Muscle of leg (tissue), 11 donors: ENCODE data around the gene TLR8. TPM values are rescaled to one million over a fixed set of nuclear protein-coding genes. Genes with fewer than 3 reads are reported as not detected.
"Not testable (repeated sequence)": the region's sequence is repeated elsewhere in the genome, so short reads cannot be mapped to it uniquely, and the experiment has no call there.

Experiments used
- DNase-seq: peaks from one replicate; pipeline ENCODE4 v3.0.0; 2013
- H3K27ac ChIP-seq: one replicate; pipeline ENCODE4 v1.5.1; 2013; ENCODE audit warnings: mild to moderate bottlenecking, low read length, control low read depth
- H3K27me3 ChIP-seq: one replicate; pipeline ENCODE4 v1.6.1; 2013; ENCODE audit warnings: low read length; ENCODE audit not compliant: control insufficient read depth, insufficient read depth
- H3K36me3 ChIP-seq: one replicate; pipeline ENCODE4 v1.6.1; 2013; ENCODE audit warnings: low read length; ENCODE audit not compliant: control insufficient read depth, insufficient read depth
- H3K4me1 ChIP-seq: one replicate; pipeline ENCODE4 v1.6.1; 2013; ENCODE audit warnings: low read length; ENCODE audit not compliant: control insufficient read depth, insufficient read depth
- H3K4me3 ChIP-seq: one replicate; pipeline ENCODE4 v1.5.1; 2013; ENCODE audit warnings: low read length, control low read depth
- H3K9me3 ChIP-seq: replicated peaks from 2 replicates; pipeline ENCODE4 v1.6.1; 2013; ENCODE audit warnings: low read depth, low read length; ENCODE audit not compliant: control insufficient read depth
- WGBS: methylation state at CpG from one replicate; pipeline ENCODE4 v1.1.5; 2013; ENCODE audit warnings: missing lambda C conversion rate; ENCODE audit not compliant: insufficient coverage; 5-methylcytosine and 5-hydroxymethylcytosine counted together
- polyA plus RNA-seq, 8 donors: library from polyadenylated mRNA; unstranded; fragments of 120-200 nt; gene quantifications; one replicate each; pipeline versions ENCODE4 v1.2.1 to v1.2.3, GENCODE V29; 2013; ENCODE audit warnings: inconsistent platforms in 1 of 8, low replicate concordance in 1 of 8; ENCODE audit not compliant: insufficient read length in 8 of 8, insufficient read depth in 1 of 8
- total RNA-seq: library from RNA; stranded (reverse); fragments of 120-200 nt; gene quantifications from one replicate; pipeline ENCODE4 v1.2.4, GENCODE V29; 2013

Gene TLR8
- total and polyA plus RNA-seq, 9 donors = 0.16 to 0.61 (median 0.44) TPM

GRCh38 chrX:12940471-12940870 lies 34.1 kb downstream of the TLR8 start:
- not testable (repeated sequence) for H3K36me3 ChIP-seq, H3K4me1 ChIP-seq, H3K4me3 ChIP-seq, H3K9me3 ChIP-seq, H3K27ac ChIP-seq, DNase-seq, H3K27me3 ChIP-seq
- whole genome bisulfite sequencing = 81% methylated on average over 7 of the region's 9 CpGs

GRCh38 chrX:12943592-12943991 lies 37.2 kb downstream of the TLR8 start:
- not testable (repeated sequence) for H3K4me3 ChIP-seq, DNase-seq, H3K36me3 ChIP-seq, H3K27ac ChIP-seq, H3K9me3 ChIP-seq, H3K4me1 ChIP-seq
- 83% methylated on average over 3 of the region's 6 CpGs for WGBS
- H3K27me3 ChIP-seq = peaks cover 13% of the 10 kb centered on the region

GRCh38 chrX:12944452-12944851 lies 38.0 kb downstream of the TLR8 start:
- H3K9me3 ChIP-seq, H3K4me1 ChIP-seq, H3K36me3 ChIP-seq, DNase-seq, H3K27ac ChIP-seq, H3K4me3 ChIP-seq: not testable (repeated sequence)
- peaks cover 15% of the 10 kb centered on the region for H3K27me3 ChIP-seq
- WGBS = 83% methylated on average over 1 of the region's 4 CpGs

GRCh38 chrX:12945494-12945893 lies 39.1 kb downstream of the TLR8 start:
- Histone ChIP-seq H3K9me3 (no peaks in the 10 kb centered on the region), H3K4me3 (no peak overlapping the region), H3K27me3 (peaks cover 21% of the 10 kb centered on the region), H3K36me3 (no peaks in the 10 kb centered on the region), H3K4me1 (peaks cover 17% of the 10 kb centered on the region), H3K27ac (no peak overlapping the region)
- WGBS = 100% methylated on average over 1 of the region's 4 CpGs
- no peak for DNase-seq

DNA sequence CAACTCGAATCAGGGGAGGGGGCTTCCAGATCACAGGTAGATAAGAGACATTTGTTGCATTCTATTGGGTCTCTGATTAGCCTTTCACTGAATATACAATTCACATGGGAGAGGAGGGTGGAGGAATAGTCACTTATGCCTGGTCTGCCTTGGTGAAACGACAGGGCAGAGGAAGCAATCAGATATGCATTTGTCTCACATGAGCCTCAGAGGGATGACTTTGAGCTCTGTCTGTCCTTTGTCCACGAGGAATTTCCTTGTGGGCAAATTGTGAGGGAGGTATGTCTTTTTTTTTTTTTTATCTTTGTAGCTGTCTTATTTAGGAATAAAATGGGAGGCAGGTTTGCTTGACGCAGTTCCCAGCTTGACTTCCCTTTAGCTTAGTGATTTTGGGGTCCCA lies 40.0 kb downstream of the TLR8 start:
- DNase-seq = no peak
- H3K9me3 ChIP-seq = no peaks in the 10 kb centered on the region
- H3K27ac ChIP-seq = no peak overlapping the region
- no peak overlapping the region for H3K4me3 ChIP-seq
- H3K27me3 ChIP-seq = peaks cover 27% of the 10 kb centered on the region
- no peaks in the 10 kb centered on the region for H3K36me3 ChIP-seq
- peaks cover 20% of the 10 kb centered on the region for H3K4me1 ChIP-seq
- WGBS = 42% methylated on average over 3 of the region's 4 CpGs

GRCh38 chrX:12946838-12947544 lies 40.6 kb downstream of the TLR8 start:
- peak overlapping the region; percentile 65 for H3K27ac ChIP-seq
- WGBS = 10% methylated on average over 2 of the region's 5 CpGs
- DNase-seq = peak; percentile 84
- no peak overlapping the region for H3K4me3 ChIP-seq
- peaks cover 20% of the 10 kb centered on the region for H3K4me1 ChIP-seq
- no peaks in the 10 kb centered on the region for H3K9me3 ChIP-seq
- H3K27me3 ChIP-seq = peaks cover 27% of the 10 kb centered on the region
- H3K36me3 ChIP-seq = no peaks in the 10 kb centered on the region

GRCh38 chrX:12947545-12948235 lies 41.3 kb downstream of the TLR8 start:
- 42% methylated on average over 4 of the region's 5 CpGs for WGBS
- peak overlapping the region; percentile 65 for H3K27ac ChIP-seq

GRCh38 chrX:12948495-12948894 lies 42.1 kb downstream of the TLR8 start:
- peaks cover 20% of the 10 kb centered on the region for H3K4me1 ChIP-seq
- DNase-seq = no peak
- no peaks in the 10 kb centered on the region for H3K9me3 ChIP-seq
- no peak overlapping the region for H3K27ac ChIP-seq
- H3K36me3 ChIP-seq = no peaks in the 10 kb centered on the region
- peaks cover 30% of the 10 kb centered on the region for H3K27me3 ChIP-seq
- 100% methylated on average over 1 of the region's 2 CpGs for WGBS
- H3K4me3 ChIP-seq = no peak overlapping the region

More at GRCh38 chrX:12947545-12948235, 41.3 kb downstream of the TLR8 start:
- Histone ChIP-seq H3K36me3 (no peaks in the 10 kb centered on the region), H3K27me3 (peaks cover 29% of the 10 kb centered on the region), H3K4me1 (peaks cover 20% of the 10 kb centered on the region), H3K9me3 (no peaks in the 10 kb centered on the region), H3K4me3 (no peak overlapping the region)
- DNase-seq = no peak

- no peak for DNase-seq
- Histone ChIP-seq H3K9me3 (no peaks in the 10 kb centered on the region), H3K27me3 (peaks cover 30% of the 10 kb centered on the region), H3K4me1 (peaks cover 20% of the 10 kb centered on the region), H3K4me3 (no peak overlapping the region), H3K36me3 (no peaks in the 10 kb centered on the region), H3K27ac (peak overlapping the region; percentile 86)
- WGBS = 43% methylated on average over 3 of the region's 5 CpGs
Observed at GRCh38 chrX:12949205-12949926, 42.9 kb downstream of the TLR8 start.
